Epithelial cell of proximal tubule (primary cell): ENCODE results near the gene TMEM138. TPM values are rescaled to one million over a fixed set of nuclear protein-coding genes. Genes with fewer than 3 reads are reported as not detected.

ENCODE experiments used
- DNase-seq: peaks from one replicate; pipeline ENCODE4 v3.0.0-alpha.2; 2011; ENCODE audit warnings: low read depth
- H3K4me3 ChIP-seq: 2 replicates; pipeline ENCODE4 v1.5.1; 2011; ENCODE audit warnings: low read depth, mild to moderate bottlenecking, low read length
- CTCF ChIP-seq: conservative IDR thresholded peaks from 2 replicates; pipeline ENCODE4 v1.5.1; 2012; ENCODE audit warnings: low read depth, mild to moderate bottlenecking, low read length
- total RNA-seq: library from RNA; depleted of rRNA; stranded (reverse); fragments of >200 nt; gene quantifications from 2 replicates; pipeline ENCODE4 v1.2.3, GENCODE V29; 2015

The TMEM138 gene
- total RNA-seq, 1 donor from 2014 or later: 21.9 TPM

GRCh38 chr11:61406991-61407728 lies 45.0 kb downstream of the TMEM138 start:
- H3K4me3 ChIP-seq: no peak overlapping the region
- no peak for DNase-seq
- TF ChIP-seq CTCF: no peak

GRCh38 chr11:61411589-61411988 lies 49.4 kb downstream of the TMEM138 start:
- no peak overlapping the region for H3K4me3 ChIP-seq
- DNase-seq: no peak
- no peak for TF ChIP-seq CTCF

GRCh38 chr11:61413496-61413895 lies 51.3 kb downstream of the TMEM138 start:
- TF ChIP-seq CTCF: no peak
- H3K4me3 ChIP-seq: no peak overlapping the region
- DNase-seq: no peak

- no peak for DNase-seq
- no peak for TF ChIP-seq CTCF
- no peak overlapping the region for H3K4me3 ChIP-seq
Observed at GRCh38 chr11:61414547-61414946, 52.4 kb downstream of the TMEM138 start.

GRCh38 chr11:61415381-61415780 lies 53.2 kb downstream of the TMEM138 start:
- no peak for DNase-seq
- TF ChIP-seq CTCF: no peak
- H3K4me3 ChIP-seq: no peak overlapping the region

GRCh38 chr11:61416941-61417340 lies 54.8 kb downstream of the TMEM138 start:
- no peak overlapping the region for H3K4me3 ChIP-seq
- DNase-seq: no peak
- TF ChIP-seq CTCF: no peak

- TF ChIP-seq CTCF: no peak
- no peak overlapping the region for H3K4me3 ChIP-seq
- no peak for DNase-seq
Observed at GRCh38 chr11:61417670-61418069, 55.5 kb downstream of the TMEM138 start.
